Caco-2 (cell line): Measurements from ENCODE around the gene WDR72. TPM values are rescaled to one million over a fixed set of nuclear protein-coding genes. Genes with fewer than 3 reads are reported as not detected.

ENCODE experiments used
- BruUV-seq: library from RNA; stranded (reverse); fragments of 400-500 nt; replicated peaks from 2 replicates; lab custom pipeline; 2021; lab: Mats Ljungman, UMichigan
- CTCF ChIA-PET: fragments of 300-600 bp; sonication (Branson Sonifier 250); formaldehyde crosslinking; loops from one replicate; lab custom pipeline; 2022; ENCODE audit warnings: antibody characterized with exemption; lab: Charles Lee
- POLR2A ChIA-PET: fragments of 300-600 bp; sonication (Branson Sonifier 250); formaldehyde crosslinking; loops from one replicate; lab custom pipeline; 2022; ENCODE audit warnings: antibody characterized with exemption; lab: Charles Lee
- DNase-seq, 2 experiments: peaks; one replicate each; pipeline versions ENCODE4 v3.0.0 to v3.0.0-alpha.2; 2020 to 2022
- H3K27me3 ChIP-seq: replicated peaks from 2 replicates; pipeline ENCODE4 v1.6.0; 2011; ENCODE audit warnings: low read length; ENCODE audit not compliant: control insufficient read depth, insufficient read depth
- H3K36me3 ChIP-seq: 2 replicates; pipeline ENCODE4 v1.5.1; 2011; ENCODE audit warnings: low read length; ENCODE audit not compliant: control insufficient read depth, insufficient read depth
- H3K4me1 ChIP-seq: fragments of 250-450 bp; sonication (Bioruptor Pico); 2 replicates; pipeline ENCODE4 v1.5.1; 2020; ENCODE audit warnings: mild to moderate bottlenecking
- H3K4me3 ChIP-seq: 2 replicates; pipeline ENCODE4 v1.5.1; 2011; ENCODE audit warnings: low read depth, mild to moderate bottlenecking, control low read depth, low read length
- H3K9me3 ChIP-seq: fragments of 250-450 bp; sonication (Bioruptor Pico); 2 replicates; pipeline ENCODE4 v1.5.1; 2020; ENCODE audit warnings: mild to moderate bottlenecking, moderate library complexity
- H3K27ac Mint-ChIP-seq: one replicate; pipeline ENCODE4 v1.8.0; 2022; ENCODE audit warnings: mixed read lengths; ENCODE audit not compliant: unreplicated experiment
- H3K27me3 Mint-ChIP-seq: one replicate; pipeline ENCODE4 v1.8.0; 2022; ENCODE audit warnings: mixed read lengths; ENCODE audit not compliant: insufficient read depth, unreplicated experiment
- H3K36me3 Mint-ChIP-seq: one replicate; pipeline ENCODE4 v1.8.0; 2022; ENCODE audit warnings: mild to moderate bottlenecking, mixed read lengths; ENCODE audit not compliant: insufficient read depth, unreplicated experiment
- H3K4me1 Mint-ChIP-seq: one replicate; pipeline ENCODE4 v1.8.0; 2022; ENCODE audit warnings: low read depth, mixed read lengths; ENCODE audit not compliant: unreplicated experiment
- H3K4me3 Mint-ChIP-seq: one replicate; pipeline ENCODE4 v1.8.0; 2022; ENCODE audit warnings: mild to moderate bottlenecking, moderate library complexity, mixed read lengths; ENCODE audit not compliant: unreplicated experiment
- H3K9me3 Mint-ChIP-seq: one replicate; pipeline ENCODE4 v1.8.0; 2022; ENCODE audit warnings: mixed read lengths; ENCODE audit not compliant: unreplicated experiment
- intact Hi-C: fragments of 100-400 bp; cut with micrococcal nuclease; formaldehyde crosslinking; loops from one replicate; pipeline ENCODE4 v1.10.0; 2022; ENCODE audit not compliant: unreplicated experiment
- total RNA-seq: library from RNA; stranded (reverse); gene quantifications from 2 replicates; pipeline ENCODE4 v1.2.3, GENCODE V29; 2022
- TF ChIP-seq, protein P1 (sequence below), 2 experiments: fragments of 200-600 bp in 1 of 2; IDR thresholded peaks; 1 replicate in 1 of 2; 2 replicates in 1 of 2; pipeline versions ENCODE4 v1.5.1 to v1.8.0; 2011 to 2022; ENCODE audit warnings: antibody characterized with exemption in 1 of 2, control low read depth in 1 of 2, inconsistent platforms in 1 of 2, low read depth in 1 of 2, low read length in 1 of 2, mild to moderate bottlenecking in 1 of 2, moderate library complexity in 1 of 2; ENCODE audit not compliant: insufficient read depth in 1 of 2, severe bottlenecking in 1 of 2, unreplicated experiment in 1 of 2

Gene WDR72
- total RNA-seq, 1 experiment from 2014 or later: 11.2 TPM

GRCh38 chr15:53681056-53681455 is 78.4 kb downstream of the WDR72 start:
- Mint-ChIP-seq H3K4me1 (no peaks in the 10 kb centered on the region), H3K27me3 (no peaks in the 10 kb centered on the region), H3K4me3 (no peak overlapping the region), H3K27ac (no peak overlapping the region), H3K36me3 (no peaks in the 10 kb centered on the region), H3K9me3 (no peaks in the 10 kb centered on the region)
- no TSS peak for BruUV-seq
- no peaks in the 10 kb centered on the region for H3K4me1 ChIP-seq
- CTCF ChIA-PET: no interaction called here
- POLR2A ChIA-PET: no interaction called here
- DNase-seq: no peak
- no peak overlapping the region for H3K4me3 ChIP-seq
- TF ChIP-seq, protein P1, sequence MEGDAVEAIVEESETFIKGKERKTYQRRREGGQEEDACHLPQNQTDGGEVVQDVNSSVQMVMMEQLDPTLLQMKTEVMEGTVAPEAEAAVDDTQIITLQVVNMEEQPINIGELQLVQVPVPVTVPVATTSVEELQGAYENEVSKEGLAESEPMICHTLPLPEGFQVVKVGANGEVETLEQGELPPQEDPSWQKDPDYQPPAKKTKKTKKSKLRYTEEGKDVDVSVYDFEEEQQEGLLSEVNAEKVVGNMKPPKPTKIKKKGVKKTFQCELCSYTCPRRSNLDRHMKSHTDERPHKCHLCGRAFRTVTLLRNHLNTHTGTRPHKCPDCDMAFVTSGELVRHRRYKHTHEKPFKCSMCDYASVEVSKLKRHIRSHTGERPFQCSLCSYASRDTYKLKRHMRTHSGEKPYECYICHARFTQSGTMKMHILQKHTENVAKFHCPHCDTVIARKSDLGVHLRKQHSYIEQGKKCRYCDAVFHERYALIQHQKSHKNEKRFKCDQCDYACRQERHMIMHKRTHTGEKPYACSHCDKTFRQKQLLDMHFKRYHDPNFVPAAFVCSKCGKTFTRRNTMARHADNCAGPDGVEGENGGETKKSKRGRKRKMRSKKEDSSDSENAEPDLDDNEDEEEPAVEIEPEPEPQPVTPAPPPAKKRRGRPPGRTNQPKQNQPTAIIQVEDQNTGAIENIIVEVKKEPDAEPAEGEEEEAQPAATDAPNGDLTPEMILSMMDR (IDR thresholded peaks at IDR 0.05; ENCODE audit: insufficient read depth in 1 of 2, low read depth in 1 of 2, low read length in 1 of 2, severe bottlenecking in 1 of 2, unreplicated experiment in 1 of 2): no peak
- H3K9me3 ChIP-seq: no peaks in the 10 kb centered on the region
- no peaks in the 10 kb centered on the region for H3K36me3 ChIP-seq
- H3K27me3 ChIP-seq: no peaks in the 10 kb centered on the region
- intact Hi-C loops: no loop called here

GRCh38 chr15:53675832-53676231 is 83.6 kb downstream of the WDR72 start:
- Histone ChIP-seq H3K36me3 (no peaks in the 10 kb centered on the region), H3K9me3 (no peaks in the 10 kb centered on the region), H3K4me1 (no peaks in the 10 kb centered on the region), H3K4me3 (no peak overlapping the region), H3K27me3 (no peaks in the 10 kb centered on the region)
- no peak for DNase-seq
- H3K4me1 Mint-ChIP-seq: no peaks in the 10 kb centered on the region
- intact Hi-C loops: no loop called here
- ChIA-PET POLR2A (no interaction called here), CTCF (no interaction called here)
- no TSS peak for BruUV-seq
- H3K27ac Mint-ChIP-seq: no peak overlapping the region
- peaks cover 3% of the 10 kb centered on the region for H3K27me3 Mint-ChIP-seq
- H3K4me3 Mint-ChIP-seq: no peak overlapping the region
- TF ChIP-seq, protein P1 (IDR thresholded peaks at IDR 0.05; ENCODE audit: insufficient read depth in 1 of 2, low read depth in 1 of 2, low read length in 1 of 2, severe bottlenecking in 1 of 2, unreplicated experiment in 1 of 2): no peak
- no peaks in the 10 kb centered on the region for H3K9me3 Mint-ChIP-seq
- H3K36me3 Mint-ChIP-seq: no peaks in the 10 kb centered on the region

- Histone ChIP-seq H3K27me3 (no peaks in the 10 kb centered on the region), H3K36me3 (no peaks in the 10 kb centered on the region), H3K4me3 (no peak overlapping the region), H3K9me3 (no peaks in the 10 kb centered on the region), H3K4me1 (no peaks in the 10 kb centered on the region)
- CTCF ChIA-PET: no interaction called here
- no TSS peak for BruUV-seq
- no peak for DNase-seq
- Mint-ChIP-seq H3K9me3 (no peaks in the 10 kb centered on the region), H3K27me3 (peaks cover 3% of the 10 kb centered on the region), H3K4me3 (no peak overlapping the region), H3K4me1 (no peaks in the 10 kb centered on the region), H3K27ac (no peak overlapping the region), H3K36me3 (no peaks in the 10 kb centered on the region)
- intact Hi-C loops: no loop called here
- POLR2A ChIA-PET: no interaction called here
- TF ChIP-seq, protein P1 (IDR thresholded peaks at IDR 0.05; ENCODE audit: insufficient read depth in 1 of 2, low read depth in 1 of 2, low read length in 1 of 2, severe bottlenecking in 1 of 2, unreplicated experiment in 1 of 2): no peak
Observed at GRCh38 chr15:53671545-53671944, 87.9 kb downstream of the WDR72 start.
